T-cell (primary cell): Measurements from ENCODE around the gene DBF4B. TPM values are rescaled to one million over a fixed set of nuclear protein-coding genes. Genes with fewer than 3 reads are reported as not detected.

Experiments used
- ATAC-seq, 4 experiments: fragments of 200-7000 bp in 3 of 4; fragments of 150-1000 bp in 1 of 4; cut with Tn5 transposase; replicated peaks in 1 of 4; 1 replicate in 3 of 4; 2 replicates in 1 of 4; pipeline ENCODE4 v1.10.0; 2021; ENCODE audit warnings: moderate library complexity in 3 of 4, mild to moderate bottlenecking in 2 of 4, moderate number of reproducible peaks in 1 of 4
- CTCF ChIA-PET, 2 donors: fragments of 300-600 bp; sonication (Branson Sonifier 250); formaldehyde crosslinking; loops; one replicate each; lab custom pipeline; 2022; ENCODE audit warnings: antibody characterized with exemption in 2 of 2; lab: Charles Lee
- POLR2A ChIA-PET, 2 donors: fragments of 300-600 bp; sonication (Branson Sonifier 250); formaldehyde crosslinking; loops; one replicate each; lab custom pipeline; 2022; ENCODE audit warnings: antibody characterized with exemption in 2 of 2; lab: Charles Lee
- DNase-seq, 35 experiments: peaks; one replicate each; pipeline versions ENCODE4 v3.0.0 to v3.0.0-alpha.2; 2013 to 2023
- H3K27ac ChIP-seq: one replicate; pipeline ENCODE4 v1.5.1; 2013; ENCODE audit warnings: low read length
- H3K27me3 ChIP-seq, 2 experiments: replicated peaks in 1 of 2; 1 replicate in 1 of 2; 2 replicates in 1 of 2; pipeline versions ENCODE4 v1.6.1 to v1.7.0; 2013; ENCODE audit warnings: low read length in 1 of 2, mixed read lengths in 1 of 2; ENCODE audit not compliant: control insufficient read depth in 2 of 2, insufficient read depth in 2 of 2; ENCODE audit errors: extremely low read depth in 1 of 2
- H3K36me3 ChIP-seq, 2 donors: 1 replicate in 1 of 2; 2 replicates in 1 of 2; pipeline versions ENCODE4 v1.6.1 to v1.7.0; 2013; ENCODE audit warnings: low read length in 1 of 2; ENCODE audit not compliant: control insufficient read depth in 2 of 2, insufficient read depth in 1 of 2; ENCODE audit errors: extremely low read depth in 1 of 2
- H3K4me1 ChIP-seq, 2 experiments: 1 replicate in 1 of 2; 2 replicates in 1 of 2; pipeline versions ENCODE4 v1.6.1 to v1.7.0; 2013; ENCODE audit warnings: low read length in 2 of 2, mixed read lengths in 1 of 2; ENCODE audit not compliant: insufficient read depth in 2 of 2, control insufficient read depth in 1 of 2; ENCODE audit errors: extremely low read depth in 1 of 2
- H3K4me3 ChIP-seq, 2 donors: 1 replicate in 1 of 2; 2 replicates in 1 of 2; pipeline versions ENCODE4 v1.5.1 to v1.7.0; 2013; ENCODE audit warnings: mild to moderate bottlenecking in 2 of 2, low read length in 1 of 2, moderate library complexity in 1 of 2; ENCODE audit not compliant: control insufficient read depth in 1 of 2; ENCODE audit errors: extremely low read depth in 1 of 2
- H3K9me3 ChIP-seq: 2 replicates; pipeline ENCODE4 v1.7.0; 2013
- H3K27ac Mint-ChIP-seq, 2 donors: one replicate each; pipeline ENCODE4 v1.8.0; 2020 to 2021; ENCODE audit warnings: mild to moderate bottlenecking in 2 of 2, mixed read lengths in 2 of 2
- H3K27me3 Mint-ChIP-seq, 2 donors: one replicate each; pipeline ENCODE4 v1.8.0; 2021 to 2022; ENCODE audit warnings: mixed read lengths in 2 of 2
- H3K36me3 Mint-ChIP-seq: one replicate; pipeline ENCODE4 v1.8.0; 2021; ENCODE audit warnings: mixed read lengths
- H3K4me1 Mint-ChIP-seq, 3 donors: one replicate each; pipeline ENCODE4 v1.8.0; 2020 to 2022; ENCODE audit warnings: mixed read lengths in 3 of 3, mild to moderate bottlenecking in 1 of 3
- H3K4me3 Mint-ChIP-seq, 3 donors: one replicate each; pipeline ENCODE4 v1.8.0; 2020 to 2022; ENCODE audit warnings: mild to moderate bottlenecking in 3 of 3, mixed read lengths in 3 of 3, moderate library complexity in 3 of 3
- H3K9me3 Mint-ChIP-seq, 3 donors: one replicate each; pipeline ENCODE4 v1.8.0; 2020 to 2022; ENCODE audit warnings: mixed read lengths in 3 of 3
- WGBS: methylation state at CpG from one replicate; pipeline ENCODE4 v1.1.5; 2013; ENCODE audit warnings: missing lambda C conversion rate; ENCODE audit not compliant: insufficient coverage; 5-methylcytosine and 5-hydroxymethylcytosine counted together
- total RNA-seq, 35 experiments: library from RNA in 6 of 35; stranded (reverse) in 6 of 35; fragments of 120-200 nt in 1 of 35; gene quantifications; one replicate each; pipeline versions ENCODE4 v1.2.1 to v1.2.4 and lab custom pipeline; 2013 to 2026

The DBF4B gene
- total RNA-seq, 5 donors from 2014 or later (not counting 1 experiment from before 2014, with no cell fraction given), result 3.8 to 7.8 (median 6.8) TPM

GRCh38 chr17:44767493-44767892 lies 59.0 kb downstream of the DBF4B start:
- WGBS, result 50% methylated on average over 2 of the region's 4 CpGs
- no peak for DNase-seq
- POLR2A ChIA-PET, result interaction anchor here in 1 of 2 donors (0.6 kb wide), 1 partner anchor 300 kb away, joined by 3 read pairs; no protein-coding TSS in a partner anchor
- peaks cover 0 to 69% of the 10 kb centered on the region in 2 experiments for H3K27me3 ChIP-seq
- ATAC-seq, result no peak
- H3K9me3 ChIP-seq, result no peaks in the 10 kb centered on the region
- H3K36me3 ChIP-seq, result no peaks in the 10 kb centered on the region
- Mint-ChIP-seq H3K27me3 (peaks cover 6 to 35% of the 10 kb centered on the region in 2 donors), H3K9me3 (no peaks in the 10 kb centered on the region), H3K4me3 (no peak overlapping the region), H3K36me3 (no peaks in the 10 kb centered on the region), H3K4me1 (peaks cover 0 to 3% (median 0%) of the 10 kb centered on the region in 3 donors), H3K27ac (no peak overlapping the region)
- H3K4me3 ChIP-seq, result no peak overlapping the region
- peaks cover 0 to 5% of the 10 kb centered on the region in 2 experiments for H3K4me1 ChIP-seq
- CTCF ChIA-PET, result no interaction called here
- no peak overlapping the region for H3K27ac ChIP-seq

GRCh38 chr17:44768505-44769142 lies 60.2 kb downstream of the DBF4B start:
- WGBS, result 71% methylated on average over 1 of the region's 11 CpGs
- H3K27me3 Mint-ChIP-seq, result peaks cover 6 to 23% of the 10 kb centered on the region in 2 donors
- ChIA-PET CTCF (no interaction called here), POLR2A (no interaction called here)
- peaks cover 0 to 3% (median 0%) of the 10 kb centered on the region in 3 donors for H3K4me1 Mint-ChIP-seq
- H3K36me3 Mint-ChIP-seq, result no peaks in the 10 kb centered on the region
- ATAC-seq (no peak), DNase-seq (no peak)
- no peak overlapping the region for H3K27ac Mint-ChIP-seq
- Histone ChIP-seq H3K27me3 (peaks cover 0 to 71% of the 10 kb centered on the region in 2 experiments), H3K9me3 (no peaks in the 10 kb centered on the region), H3K36me3 (no peaks in the 10 kb centered on the region), H3K4me1 (peaks cover 0 to 5% of the 10 kb centered on the region in 2 experiments), H3K27ac (no peak overlapping the region), H3K4me3 (no peak overlapping the region)
- no peak overlapping the region for H3K4me3 Mint-ChIP-seq
- H3K9me3 Mint-ChIP-seq, result no peaks in the 10 kb centered on the region

- ATAC-seq (no peak), DNase-seq (no peak)
- Mint-ChIP-seq H3K4me1 (peaks cover 0 to 3% (median 0%) of the 10 kb centered on the region in 3 donors), H3K4me3 (no peak overlapping the region), H3K27ac (no peak overlapping the region), H3K27me3 (peaks cover 6 to 18% of the 10 kb centered on the region in 2 donors), H3K36me3 (no peaks in the 10 kb centered on the region), H3K9me3 (no peaks in the 10 kb centered on the region)
- Histone ChIP-seq H3K9me3 (no peaks in the 10 kb centered on the region), H3K4me1 (peaks cover 0 to 5% of the 10 kb centered on the region in 2 experiments), H3K36me3 (no peaks in the 10 kb centered on the region), H3K27me3 (peaks cover 0 to 66% of the 10 kb centered on the region in 2 experiments), H3K27ac (no peak overlapping the region), H3K4me3 (no peak overlapping the region)
- CTCF ChIA-PET, result no interaction called here
- 66% methylated on average over 3 of the region's 6 CpGs for WGBS
- POLR2A ChIA-PET, result no interaction called here
These were observed 60.8 kb downstream of the DBF4B start for GRCh38 chr17:44769230-44769629.

GRCh38 chr17:44769647-44770084 lies 61.2 kb downstream of the DBF4B start:
- DNase-seq, result no peak
- peaks cover 6 to 18% of the 10 kb centered on the region in 2 donors for H3K27me3 Mint-ChIP-seq
- no peak for ATAC-seq
- no peaks in the 10 kb centered on the region for H3K9me3 ChIP-seq
- H3K27me3 ChIP-seq, result peaks cover 0 to 64% of the 10 kb centered on the region in 2 experiments
- H3K9me3 Mint-ChIP-seq, result no peaks in the 10 kb centered on the region
- no peak overlapping the region for H3K27ac Mint-ChIP-seq
- H3K36me3 ChIP-seq, result no peaks in the 10 kb centered on the region
- H3K36me3 Mint-ChIP-seq, result no peaks in the 10 kb centered on the region
- WGBS, result 100% methylated on average over 1 of the region's 15 CpGs
- ChIA-PET CTCF (interaction anchor here in 1 of 2 donors (0.6 kb wide), 1 partner anchor 13 kb away, joined by 3 read pairs; no protein-coding TSS in a partner anchor), POLR2A (no interaction called here)
- H3K4me3 Mint-ChIP-seq, result no peak overlapping the region
- H3K27ac ChIP-seq, result no peak overlapping the region
- H3K4me3 ChIP-seq, result no peak overlapping the region
- peaks cover 0 to 3% (median 0%) of the 10 kb centered on the region in 3 donors for H3K4me1 Mint-ChIP-seq
- peaks cover 0 to 9% of the 10 kb centered on the region in 2 experiments for H3K4me1 ChIP-seq

GRCh38 chr17:44770166-44770925 lies 61.9 kb downstream of the DBF4B start:
- no peaks in the 10 kb centered on the region for H3K36me3 Mint-ChIP-seq
- Histone ChIP-seq H3K4me1 (peaks cover 0 to 15% of the 10 kb centered on the region in 2 experiments), H3K36me3 (no peaks in the 10 kb centered on the region), H3K27me3 (peaks cover 0 to 63% of the 10 kb centered on the region in 2 experiments), H3K27ac (no peak overlapping the region), H3K4me3 (no peak overlapping the region), H3K9me3 (no peaks in the 10 kb centered on the region)
- peaks cover 6 to 18% of the 10 kb centered on the region in 2 donors for H3K27me3 Mint-ChIP-seq
- ATAC-seq (no peak), DNase-seq (no peak)
- no peaks in the 10 kb centered on the region for H3K9me3 Mint-ChIP-seq
- WGBS, result 92% methylated on average over 4 of the region's 11 CpGs
- H3K27ac Mint-ChIP-seq, result no peak overlapping the region
- POLR2A ChIA-PET, result no interaction called here
- CTCF ChIA-PET, result interaction anchor here (0.6 to 0.9 kb wide), 2 partner anchors 12 to 1093 kb away, joined by 3 read pairs; no protein-coding TSS in a partner anchor
- no peak overlapping the region for H3K4me3 Mint-ChIP-seq
- peaks cover 0 to 5% (median 0%) of the 10 kb centered on the region in 3 donors for H3K4me1 Mint-ChIP-seq

GRCh38 chr17:44772308-44773045 lies 64.0 kb downstream of the DBF4B start:
- Histone ChIP-seq H3K4me3 (no peak overlapping the region), H3K36me3 (no peaks in the 10 kb centered on the region), H3K9me3 (no peaks in the 10 kb centered on the region), H3K27me3 (peaks cover 0 to 61% of the 10 kb centered on the region in 2 experiments), H3K27ac (no peak overlapping the region), H3K4me1 (peaks cover 4 to 28% of the 10 kb centered on the region in 2 experiments)
- H3K36me3 Mint-ChIP-seq, result no peaks in the 10 kb centered on the region
- peaks cover 0 to 10% of the 10 kb centered on the region in 2 donors for H3K27me3 Mint-ChIP-seq
- 70% methylated on average over 9 of the region's 21 CpGs for WGBS
- no peak overlapping the region for H3K27ac Mint-ChIP-seq
- peaks cover 3 to 9% (median 7%) of the 10 kb centered on the region in 3 donors for H3K4me1 Mint-ChIP-seq
- DNase-seq (no peak), ATAC-seq (no peak)
- POLR2A ChIA-PET, result no interaction called here
- H3K4me3 Mint-ChIP-seq, result no peak overlapping the region
- no peaks in the 10 kb centered on the region for H3K9me3 Mint-ChIP-seq
- CTCF ChIA-PET, result interaction anchor here (0.6 kb wide), 3 partner anchors 10 to 123 kb away, joined by 3 to 6 read pairs (median 6); no protein-coding TSS in a partner anchor
